Gastrocnemius medialis (tissue), 4 donors: ENCODE data around the gene ZBTB37. TPM values are rescaled to one million over a fixed set of nuclear protein-coding genes. Genes with fewer than 3 reads are reported as not detected.

Experiments used
- ATAC-seq, 2 donors: fragments of 150-250 bp; one replicate each; pipeline ENCODE4 v1.9.1; 2016
- DNase-seq, 2 donors: peaks; one replicate each; pipeline ENCODE4 v3.0.0-alpha.2; 2019
- H3K27ac ChIP-seq, 4 donors: fragments of 200-600 bp; sonication (generic); 1 replicate in 1 of 4; 2 replicates in 3 of 4; pipeline ENCODE4 v1.5.1; 2016 to 2018; ENCODE audit warnings: mild to moderate bottlenecking in 2 of 4, moderate library complexity in 1 of 4
- H3K27me3 ChIP-seq, 3 donors: fragments of 200-600 bp; sonication (generic) in 2 of 3; 1 replicate in 1 of 3; 2 replicates in 2 of 3; pipeline versions ENCODE4 v1.5.1 to v1.6.0; 2016 to 2019; ENCODE audit warnings: mild to moderate bottlenecking in 1 of 3, moderate library complexity in 1 of 3
- H3K36me3 ChIP-seq, 2 donors: fragments of 200-600 bp; sonication (generic) in 1 of 2; one replicate each; pipeline ENCODE4 v1.5.1; 2017 to 2018
- H3K4me1 ChIP-seq, 2 donors: fragments of 200-600 bp; sonication (generic) in 1 of 2; one replicate each; pipeline ENCODE4 v1.5.1; 2016 to 2017; ENCODE audit warnings: mild to moderate bottlenecking in 2 of 2
- H3K4me3 ChIP-seq, 4 donors: fragments of 200-600 bp; sonication (generic) in 3 of 4; 1 replicate in 1 of 4; 2 replicates in 3 of 4; pipeline ENCODE4 v1.5.1; 2016 to 2019; ENCODE audit warnings: mild to moderate bottlenecking in 2 of 4
- H3K9me3 ChIP-seq, 3 donors: fragments of 200-600 bp; sonication (generic) in 2 of 3; 1 replicate in 1 of 3; 2 replicates in 2 of 3; pipeline ENCODE4 v1.5.1; 2016 to 2019
- CTCF ChIP-seq, 5 experiments: fragments of 450-650 bp in 3 of 5; fragments of 200-600 bp in 2 of 5; sonication (generic) in 2 of 5; IDR thresholded peaks in 4 of 5; conservative IDR thresholded peaks in 1 of 5; 1 replicate in 4 of 5; 2 replicates in 1 of 5; pipeline ENCODE4 v1.5.1; 2016 to 2019; ENCODE audit warnings: antibody characterized with exemption in 5 of 5, mild to moderate bottlenecking in 3 of 5, moderate library complexity in 3 of 5
- POLR2A ChIP-seq, 2 donors: fragments of 450-650 bp; IDR thresholded peaks; one replicate each; pipeline ENCODE4 v1.6.1; 2017; ENCODE audit warnings: antibody characterized with exemption in 2 of 2, mild to moderate bottlenecking in 2 of 2, moderate library complexity in 2 of 2
- in situ Hi-C, 4 donors: fragments of 200-750 bp; cut with MboI; loops; one replicate each; pipeline versions ENCODE4 v1.15.0 to v1.8.0; 2017; ENCODE audit warnings: low sequenced_read_pairs in 4 of 4
- intact Hi-C: fragments of 100-400 bp; cut with DNase I; formaldehyde crosslinking; loops from one replicate; pipeline ENCODE4 v1.15.1; 2023; ENCODE audit warnings: low total_unique reads
- total RNA-seq, 4 donors: library from RNA; depleted of rRNA; stranded (reverse); fragments of >200 nt; gene quantifications; one replicate each; pipeline versions ENCODE4 v1.1.0 to v1.2.3, GENCODE V29; 2016

Gene ZBTB37
- total RNA-seq, 4 donors from 2014 or later, result 3.5 to 13.3 (median 4.0) TPM

- Histone ChIP-seq H3K36me3 (no peaks in the 10 kb centered on the region), H3K4me3 (no peak overlapping the region), H3K9me3 (no peaks in the 10 kb centered on the region), H3K27ac (no peak overlapping the region), H3K4me1 (peaks cover 0 to 5% of the 10 kb centered on the region in 2 donors), H3K27me3 (no peaks in the 10 kb centered on the region)
- in situ Hi-C loops, result no loop called here
- intact Hi-C loops, result no loop called here
- no peak for ATAC-seq
- DNase-seq, result no peak
- TF ChIP-seq POLR2A (IDR thresholded peaks at IDR 0.05) (no peak), CTCF (IDR thresholded peaks at IDR 0.05 in 4 of 5, conservative IDR thresholded peaks at IDR 0.05 in 1 of 5) (no peak)
Measured at GRCh38 chr1:173903827-173904531, 35.8 kb downstream of the ZBTB37 start.

GRCh38 chr1:173913111-173913510, 44.9 kb downstream of the ZBTB37 start:
- H3K27me3 ChIP-seq, result no peaks in the 10 kb centered on the region
- intact Hi-C loops (no loop called here), in situ Hi-C loops (no loop called here)
- ATAC-seq (no peak), DNase-seq (no peak)
- no peak overlapping the region for H3K27ac ChIP-seq
- H3K4me1 ChIP-seq, result no peaks in the 10 kb centered on the region
- H3K4me3 ChIP-seq, result no peak overlapping the region
- H3K9me3 ChIP-seq, result no peaks in the 10 kb centered on the region
- TF ChIP-seq CTCF (IDR thresholded peaks at IDR 0.05 in 4 of 5, conservative IDR thresholded peaks at IDR 0.05 in 1 of 5) (no peak), POLR2A (IDR thresholded peaks at IDR 0.05) (no peak)
- no peaks in the 10 kb centered on the region for H3K36me3 ChIP-seq

GRCh38 chr1:173914366-173914871, 46.2 kb downstream of the ZBTB37 start:
- in situ Hi-C loops, result no loop called here

GRCh38 chr1:173915596-173915995, 47.4 kb downstream of the ZBTB37 start:
- Histone ChIP-seq H3K36me3 (no peaks in the 10 kb centered on the region), H3K27me3 (no peaks in the 10 kb centered on the region), H3K4me3 (no peak overlapping the region), H3K27ac (no peak overlapping the region), H3K4me1 (no peaks in the 10 kb centered on the region), H3K9me3 (no peaks in the 10 kb centered on the region)
- no peak for TF ChIP-seq POLR2A (IDR thresholded peaks at IDR 0.05)
- no peak for TF ChIP-seq CTCF (IDR thresholded peaks at IDR 0.05 in 4 of 5, conservative IDR thresholded peaks at IDR 0.05 in 1 of 5)
- no peak for DNase-seq
- ATAC-seq, result no peak
- in situ Hi-C loops (no loop called here), intact Hi-C loops (no loop called here)

More at GRCh38 chr1:173914366-173914871, 46.2 kb downstream of the ZBTB37 start:
- no peak for DNase-seq
- Histone ChIP-seq H3K27me3 (no peaks in the 10 kb centered on the region), H3K36me3 (no peaks in the 10 kb centered on the region), H3K27ac (no peak overlapping the region), H3K4me3 (no peak overlapping the region), H3K4me1 (no peaks in the 10 kb centered on the region), H3K9me3 (no peaks in the 10 kb centered on the region)
- intact Hi-C loops, result no loop called here
- TF ChIP-seq CTCF (IDR thresholded peaks at IDR 0.05 in 4 of 5, conservative IDR thresholded peaks at IDR 0.05 in 1 of 5), result peak in 1 of 5 experiments; percentile 36
- TF ChIP-seq POLR2A (IDR thresholded peaks at IDR 0.05), result no peak
- no peak for ATAC-seq
